Left lung (tissue), 10 donors: ENCODE data around the gene RPL13. TPM values are rescaled to one million over a fixed set of nuclear protein-coding genes. Genes with fewer than 3 reads are reported as not detected.

Source experiments
- ATAC-seq: fragments of 200-7000 bp; cut with Tn5 transposase; one replicate; pipeline ENCODE4 v1.9.1; 2020; ENCODE audit warnings: moderate library complexity
- DNase-seq, 4 donors: peaks; one replicate each; pipeline ENCODE4 v3.0.0-alpha.2; 2013 to 2020
- H3K27ac ChIP-seq, 2 donors: fragments of 200-600 bp; sonication (generic) in 1 of 2; one replicate each; pipeline versions ENCODE4 v1.5.0 to v1.8.0; 2020 to 2021
- H3K27me3 ChIP-seq, 2 donors: fragments of 200-600 bp; sonication (generic) in 1 of 2; one replicate each; pipeline versions ENCODE4 v1.5.0 to v1.8.0; 2020 to 2021
- H3K36me3 ChIP-seq, 2 donors: fragments of 200-600 bp; sonication (generic) in 1 of 2; one replicate each; pipeline versions ENCODE4 v1.5.0 to v1.8.0; 2020 to 2021
- H3K4me1 ChIP-seq, 2 donors: fragments of 200-600 bp; one replicate each; pipeline ENCODE4 v1.8.0; 2021
- H3K4me3 ChIP-seq, 2 donors: fragments of 200-600 bp; sonication (generic) in 1 of 2; one replicate each; pipeline versions ENCODE4 v1.5.0 to v1.8.0; 2020 to 2021; ENCODE audit warnings: mild to moderate bottlenecking in 1 of 2
- H3K9me3 ChIP-seq, 2 donors: fragments of 200-600 bp; sonication (generic) in 1 of 2; one replicate each; pipeline versions ENCODE4 v1.5.0 to v1.8.0; 2020 to 2021
- CTCF ChIP-seq, 2 donors: fragments of 200-600 bp; sonication (generic) in 1 of 2; IDR thresholded peaks; one replicate each; pipeline versions ENCODE4 v1.5.0 to v1.8.0; 2021; ENCODE audit warnings: antibody characterized with exemption in 2 of 2
- intact Hi-C, 2 donors: fragments of 100-400 bp; cut with DNase I; formaldehyde crosslinking; loops; one replicate each; pipeline versions ENCODE4 v1.11.2 to v1.14.2; 2022
- polyA plus RNA-seq, 6 donors: library from polyadenylated mRNA; unstranded; fragments of 120-200 nt; gene quantifications; one replicate each; pipeline ENCODE4 v1.2.1, GENCODE V29; 2013; ENCODE audit not compliant: insufficient read length in 6 of 6
- total RNA-seq, 2 donors: library from RNA; stranded (reverse); fragmentation: NEBNext Ultra II Directional; extraction: Animal tissue kit (Norgen Biotek cat#: 25700); gene quantifications; one replicate each; pipeline ENCODE4 v1.2.1, GENCODE V29; 2021
- donor health status: DM: no; HTN: yes; CAD: no.
- donor health status: DM: no; HTN: no; CAD: no.

Gene RPL13
- total and polyA plus RNA-seq, 8 donors: 1,639 to 3,194 (median 2,418) TPM

GRCh38 chr16:89547291-89547690 lies 13.2 kb upstream of the RPL13 start:
- Histone ChIP-seq H3K4me3 (no peak overlapping the region), H3K27me3 (no peaks in the 10 kb centered on the region), H3K27ac (no peak overlapping the region), H3K4me1 (no peaks in the 10 kb centered on the region), H3K36me3 (peaks cover 0 to 85% of the 10 kb centered on the region in 2 donors), H3K9me3 (no peaks in the 10 kb centered on the region)
- TF ChIP-seq CTCF (IDR thresholded peaks at IDR 0.05): no peak
- DNase-seq (no peak), ATAC-seq (no peak)
- intact Hi-C loops: no loop called here

GRCh38 chr16:89547860-89548259 lies 12.6 kb upstream of the RPL13 start:
- ATAC-seq (no peak), DNase-seq (no peak)
- intact Hi-C loops: no loop called here
- no peak for TF ChIP-seq CTCF (IDR thresholded peaks at IDR 0.05)
- Histone ChIP-seq H3K27ac (no peak overlapping the region), H3K4me3 (no peak overlapping the region), H3K4me1 (no peaks in the 10 kb centered on the region), H3K27me3 (no peaks in the 10 kb centered on the region), H3K36me3 (peaks cover 0 to 88% of the 10 kb centered on the region in 2 donors), H3K9me3 (no peaks in the 10 kb centered on the region)

GRCh38 chr16:89548344-89549006 lies 12.0 kb upstream of the RPL13 start:
- Histone ChIP-seq H3K27ac (no peak overlapping the region), H3K36me3 (peaks cover 0 to 94% of the 10 kb centered on the region in 2 donors), H3K4me3 (no peak overlapping the region), H3K9me3 (no peaks in the 10 kb centered on the region), H3K27me3 (no peaks in the 10 kb centered on the region), H3K4me1 (no peaks in the 10 kb centered on the region)
- intact Hi-C loops: no loop called here
- DNase-seq (no peak), ATAC-seq (no peak)
- TF ChIP-seq CTCF (IDR thresholded peaks at IDR 0.05): no peak

GRCh38 chr16:89549007-89549700 lies 11.3 kb upstream of the RPL13 start:
- intact Hi-C loops: no loop called here
- Histone ChIP-seq H3K27ac (no peak overlapping the region), H3K27me3 (no peaks in the 10 kb centered on the region), H3K4me3 (no peak overlapping the region), H3K36me3 (peaks cover 0 to 99% of the 10 kb centered on the region in 2 donors), H3K9me3 (no peaks in the 10 kb centered on the region), H3K4me1 (no peaks in the 10 kb centered on the region)
- no peak for TF ChIP-seq CTCF (IDR thresholded peaks at IDR 0.05)
- ATAC-seq: no peak
- no peak for DNase-seq

- Histone ChIP-seq H3K36me3 (peaks cover 0 to 100% of the 10 kb centered on the region in 2 donors), H3K27me3 (no peaks in the 10 kb centered on the region), H3K9me3 (no peaks in the 10 kb centered on the region), H3K4me3 (no peak overlapping the region), H3K4me1 (no peaks in the 10 kb centered on the region), H3K27ac (no peak overlapping the region)
- intact Hi-C loops: loop anchor here in 1 of 2 donors (10.0 kb wide), 1 partner anchor 216 kb away; no protein-coding TSS in a partner anchor
- no peak for TF ChIP-seq CTCF (IDR thresholded peaks at IDR 0.05)
- DNase-seq (no peak), ATAC-seq (no peak)
These were observed 10.0 kb upstream of the RPL13 start for GRCh38 chr16:89550421-89551007.
